ENCODE measurements around the gene TGFBR2. TPM values are rescaled to one million over a fixed set of nuclear protein-coding genes. Genes with fewer than 3 reads are reported as not detected.

The TGFBR2 gene
- total RNA-seq, 1 experiment from 2014 or later = 22.5 TPM

DNA sequence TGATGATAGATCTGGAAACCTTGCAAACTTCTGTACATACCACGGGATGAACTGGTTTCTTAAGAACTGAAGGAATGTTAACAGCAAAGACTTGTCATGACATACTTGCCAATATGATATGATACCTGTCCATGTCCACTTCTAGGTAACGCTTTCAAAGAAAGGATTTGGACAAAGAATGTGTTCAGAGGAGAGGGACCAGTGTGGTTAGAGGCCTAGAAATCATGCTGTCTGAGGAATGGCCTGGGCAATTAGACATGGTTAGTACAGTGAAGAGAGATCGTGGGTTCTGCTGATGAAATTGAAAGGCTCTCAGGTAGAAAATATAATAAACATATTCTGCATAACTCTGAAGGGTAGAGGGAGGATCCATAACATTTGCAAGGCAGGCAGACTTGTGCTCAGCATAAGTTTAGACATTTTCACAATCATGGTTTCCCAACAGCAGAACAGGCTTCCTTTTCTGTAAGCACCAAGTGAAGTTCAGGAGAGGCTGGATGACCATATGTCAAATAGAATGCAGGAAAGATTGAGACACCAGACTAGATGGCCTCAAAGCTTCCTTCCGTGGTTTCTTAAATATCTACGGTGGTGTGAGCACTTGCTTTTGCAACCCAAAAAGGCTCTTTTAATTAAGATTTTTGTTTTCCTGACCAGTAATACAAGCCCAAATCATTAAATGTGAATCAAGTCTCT lies 39.9 kb downstream of the TGFBR2 start:
- H3K9me3 ChIP-seq (ENCODE audit: control insufficient read depth in 1 of 2, insufficient read depth in 1 of 2, low read depth in 1 of 2, low read length in 2 of 2) = no peaks in the 10 kb centered on the region
- H3K9ac ChIP-seq (ENCODE audit: low read length) = no peak overlapping the region
- ATAC-seq (no peak), DNase-seq (ENCODE audit: low read depth, low spot score) (no peak)
- no peaks in the 10 kb centered on the region; a peak in 1 of 4 replicates for H3K4me1 ChIP-seq (ENCODE audit: control insufficient read depth in 1 of 2, insufficient read depth in 2 of 2, low read length in 2 of 2)
- BruUV-seq (replicated peaks) = TSS peak; percentile 23
- H3K79me2 ChIP-seq (ENCODE audit: insufficient read depth, low read length) = peaks cover 98% of the 10 kb centered on the region
- intact Hi-C loops (cut with micrococcal nuclease) = no loop called here
- ChIA-PET POLR2A (no interaction called here), CTCF (no interaction called here), RAD21 (ENCODE audit: low non-redundant PET in 1 of 2, low total read pairs in 2 of 2, uncharacterized antibody in 2 of 2, unreplicated experiment in 2 of 2) (no interaction called here)
- H4K20me1 ChIP-seq (ENCODE audit: insufficient read depth) = peaks cover 16% of the 10 kb centered on the region; the same call in 1 of the 2 replicates
- H2AFZ ChIP-seq (ENCODE audit: low read depth, low read length, poor library complexity, severe bottlenecking) = no peak overlapping the region
- no peaks in the 10 kb centered on the region for H3K9me2 ChIP-seq (ENCODE audit: insufficient read depth)
- H3K4me2 ChIP-seq (ENCODE audit: low read length) = no peak overlapping the region
- H3K27me3 ChIP-seq (ENCODE audit: insufficient read depth, low read length) = no peaks in the 10 kb centered on the region
- no peak for TF ChIP-seq EZH2 (IDR thresholded peaks at IDR 0.05)
- no peak for TF ChIP-seq JUND (IDR thresholded peaks at IDR 0.05)
- TF ChIP-seq, protein P1, sequence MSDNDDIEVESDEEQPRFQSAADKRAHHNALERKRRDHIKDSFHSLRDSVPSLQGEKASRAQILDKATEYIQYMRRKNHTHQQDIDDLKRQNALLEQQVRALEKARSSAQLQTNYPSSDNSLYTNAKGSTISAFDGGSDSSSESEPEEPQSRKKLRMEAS (IDR thresholded peaks at IDR 0.05) = no peak
- TF ChIP-seq, protein P2, sequence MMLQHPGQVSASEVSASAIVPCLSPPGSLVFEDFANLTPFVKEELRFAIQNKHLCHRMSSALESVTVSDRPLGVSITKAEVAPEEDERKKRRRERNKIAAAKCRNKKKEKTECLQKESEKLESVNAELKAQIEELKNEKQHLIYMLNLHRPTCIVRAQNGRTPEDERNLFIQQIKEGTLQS (IDR thresholded peaks at IDR 0.05) = no peak
- no peak for TF ChIP-seq CEBPB (IDR thresholded peaks at IDR 0.05; ENCODE audit: low read depth)
- TF ChIP-seq YY1 (IDR thresholded peaks at IDR 0.05; ENCODE audit: extremely low read depth, insufficient replicate concordance, low read depth, low read length) = no peak
- no peak for TF ChIP-seq SP1 (IDR thresholded peaks at IDR 0.05; ENCODE audit: low read depth)
- TF ChIP-seq ELF1 (IDR thresholded peaks at IDR 0.05; ENCODE audit: borderline replicate concordance, low read depth) = no peak
- peaks cover 43 to 62% of the 10 kb centered on the region in 2 experiments for H3K36me3 ChIP-seq (ENCODE audit: control insufficient read depth in 1 of 2, insufficient read depth in 2 of 2, low read length in 2 of 2)
- no peak overlapping the region for H3K27ac ChIP-seq (ENCODE audit: low read depth, low read length)
- no peak overlapping the region for H3K4me3 ChIP-seq (replicated peaks in 1 of 2; ENCODE audit: low read depth in 1 of 2, low read length in 2 of 2)

DNA sequence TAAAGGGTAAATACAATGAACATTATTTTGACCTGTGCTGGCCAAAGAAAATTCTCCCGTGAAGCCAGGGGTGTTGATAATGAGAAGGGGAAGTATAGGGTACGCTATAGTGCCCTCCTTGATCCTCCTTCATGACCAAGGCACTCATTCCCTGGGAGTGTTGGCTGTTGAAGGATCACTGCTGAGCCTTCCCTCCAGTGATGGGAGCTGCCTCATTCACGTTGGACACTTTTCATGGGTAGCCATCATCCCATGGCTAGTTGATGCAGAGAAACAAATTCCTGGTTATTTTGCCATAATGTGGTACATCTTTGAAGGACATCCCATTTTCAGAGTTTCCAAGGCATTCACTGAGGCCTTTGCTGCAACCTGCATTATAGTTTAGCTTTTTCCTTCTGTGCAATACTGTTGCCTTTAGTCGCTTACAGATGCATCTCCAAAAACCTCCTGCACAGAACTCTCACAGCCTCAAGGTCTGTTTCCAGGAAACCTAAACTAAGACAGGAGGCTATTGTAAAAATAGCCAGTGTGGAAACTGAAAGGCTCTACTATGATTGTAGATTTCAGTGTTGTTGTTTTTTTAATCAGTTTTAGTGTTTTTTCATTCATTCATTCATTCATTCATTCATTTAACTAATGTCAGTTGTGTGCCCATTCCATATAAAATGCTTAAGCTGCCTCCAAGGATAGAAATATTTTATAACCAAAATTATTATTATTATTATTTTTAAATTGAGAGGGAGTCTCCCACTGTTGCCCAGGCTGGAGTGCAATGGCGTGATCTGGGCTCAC lies 40.8 kb downstream of the TGFBR2 start:
- H3K4me1 ChIP-seq (ENCODE audit: control insufficient read depth in 1 of 2, insufficient read depth in 2 of 2, low read length in 2 of 2) = peaks cover 0 to 4% of the 10 kb centered on the region in 2 experiments; a peak in 1 of 4 replicates
- H2AFZ ChIP-seq (ENCODE audit: low read depth, low read length, poor library complexity, severe bottlenecking) = no peak overlapping the region
- ATAC-seq (no peak), DNase-seq (ENCODE audit: low read depth, low spot score) (no peak)
- H3K4me3 ChIP-seq (replicated peaks in 1 of 2; ENCODE audit: low read depth in 1 of 2, low read length in 2 of 2) = no peak overlapping the region
- peaks cover 98% of the 10 kb centered on the region for H3K79me2 ChIP-seq (ENCODE audit: insufficient read depth, low read length)
- H3K9me3 ChIP-seq (ENCODE audit: control insufficient read depth in 1 of 2, insufficient read depth in 1 of 2, low read depth in 1 of 2, low read length in 2 of 2) = no peaks in the 10 kb centered on the region
- RAD21 ChIA-PET (ENCODE audit: low non-redundant PET in 1 of 2, low total read pairs in 2 of 2, uncharacterized antibody in 2 of 2, unreplicated experiment in 2 of 2) = no interaction called here
- H3K9ac ChIP-seq (ENCODE audit: low read length) = no peak overlapping the region
- H3K36me3 ChIP-seq (ENCODE audit: control insufficient read depth in 1 of 2, insufficient read depth in 2 of 2, low read length in 2 of 2) = peaks cover 43 to 70% of the 10 kb centered on the region in 2 experiments
- CTCF ChIA-PET = no interaction called here
- H3K27ac ChIP-seq (ENCODE audit: low read depth, low read length) = no peak overlapping the region
- POLR2A ChIA-PET = no interaction called here
- peaks cover 16% of the 10 kb centered on the region; the same call in 1 of the 2 replicates for H4K20me1 ChIP-seq (ENCODE audit: insufficient read depth)
- no TSS peak for BruUV-seq (replicated peaks)
- intact Hi-C loops (cut with micrococcal nuclease) = no loop called here
- H3K27me3 ChIP-seq (ENCODE audit: insufficient read depth, low read length) = no peaks in the 10 kb centered on the region
- no peak overlapping the region for H3K4me2 ChIP-seq (ENCODE audit: low read length)
- no peaks in the 10 kb centered on the region for H3K9me2 ChIP-seq (ENCODE audit: insufficient read depth)
- TF ChIP-seq EZH2phosphoT487 (IDR thresholded peaks at IDR 0.05; ENCODE audit: borderline replicate concordance) (no peak), JUND (IDR thresholded peaks at IDR 0.05) (no peak), YY1 (IDR thresholded peaks at IDR 0.05; ENCODE audit: extremely low read depth, insufficient replicate concordance, low read depth, low read length) (no peak), POLR2A (IDR thresholded peaks at IDR 0.05; ENCODE audit: borderline replicate concordance, extremely low read depth, insufficient read depth, insufficient read length) (no peak), ELF1 (IDR thresholded peaks at IDR 0.05; ENCODE audit: borderline replicate concordance, low read depth) (no peak), SRF (IDR thresholded peaks at IDR 0.05; ENCODE audit: low read depth) (no peak), TCF7L2 (IDR thresholded peaks at IDR 0.05; ENCODE audit: borderline replicate concordance, extremely low read depth, insufficient read depth, insufficient read length) (no peak)
- TF ChIP-seq, protein P3, sequence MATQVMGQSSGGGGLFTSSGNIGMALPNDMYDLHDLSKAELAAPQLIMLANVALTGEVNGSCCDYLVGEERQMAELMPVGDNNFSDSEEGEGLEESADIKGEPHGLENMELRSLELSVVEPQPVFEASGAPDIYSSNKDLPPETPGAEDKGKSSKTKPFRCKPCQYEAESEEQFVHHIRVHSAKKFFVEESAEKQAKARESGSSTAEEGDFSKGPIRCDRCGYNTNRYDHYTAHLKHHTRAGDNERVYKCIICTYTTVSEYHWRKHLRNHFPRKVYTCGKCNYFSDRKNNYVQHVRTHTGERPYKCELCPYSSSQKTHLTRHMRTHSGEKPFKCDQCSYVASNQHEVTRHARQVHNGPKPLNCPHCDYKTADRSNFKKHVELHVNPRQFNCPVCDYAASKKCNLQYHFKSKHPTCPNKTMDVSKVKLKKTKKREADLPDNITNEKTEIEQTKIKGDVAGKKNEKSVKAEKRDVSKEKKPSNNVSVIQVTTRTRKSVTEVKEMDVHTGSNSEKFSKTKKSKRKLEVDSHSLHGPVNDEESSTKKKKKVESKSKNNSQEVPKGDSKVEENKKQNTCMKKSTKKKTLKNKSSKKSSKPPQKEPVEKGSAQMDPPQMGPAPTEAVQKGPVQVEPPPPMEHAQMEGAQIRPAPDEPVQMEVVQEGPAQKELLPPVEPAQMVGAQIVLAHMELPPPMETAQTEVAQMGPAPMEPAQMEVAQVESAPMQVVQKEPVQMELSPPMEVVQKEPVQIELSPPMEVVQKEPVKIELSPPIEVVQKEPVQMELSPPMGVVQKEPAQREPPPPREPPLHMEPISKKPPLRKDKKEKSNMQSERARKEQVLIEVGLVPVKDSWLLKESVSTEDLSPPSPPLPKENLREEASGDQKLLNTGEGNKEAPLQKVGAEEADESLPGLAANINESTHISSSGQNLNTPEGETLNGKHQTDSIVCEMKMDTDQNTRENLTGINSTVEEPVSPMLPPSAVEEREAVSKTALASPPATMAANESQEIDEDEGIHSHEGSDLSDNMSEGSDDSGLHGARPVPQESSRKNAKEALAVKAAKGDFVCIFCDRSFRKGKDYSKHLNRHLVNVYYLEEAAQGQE (IDR thresholded peaks at IDR 0.05; ENCODE audit: low read depth) = no peak
